Measurements from ENCODE around the gene FHAD1.
A peak's percentile ranks its signal among the peaks of the same experiment; 100 is the strongest.
"Not testable (repeated sequence)": the region's sequence is repeated elsewhere in the genome, so short reads cannot be mapped to it uniquely, and the experiment has no call there.

FHAD1 gene

GRCh38 chr1:15303935-15304334 is 56.9 kb downstream of the FHAD1 start:
- no peak for DNase-seq (ENCODE audit: extremely low read depth in 1 of 2, low read depth in 1 of 2)

- peak; percentile 23 to 60 for DNase-seq (ENCODE audit: extremely low read depth in 1 of 2, low read depth in 1 of 2)
Measured at GRCh38 chr1:15304708-15305467, 57.9 kb downstream of the FHAD1 start.

GRCh38 chr1:15305468-15305770 is 58.4 kb downstream of the FHAD1 start:
- no peak for DNase-seq (ENCODE audit: extremely low read depth in 1 of 2, low read depth in 1 of 2)

- DNase-seq (ENCODE audit: extremely low read depth in 1 of 2, low read depth in 1 of 2), result not testable (repeated sequence)
Measured at GRCh38 chr1:15306352-15306751, 59.3 kb downstream of the FHAD1 start.

GRCh38 chr1:15308135-15308534 is 61.1 kb downstream of the FHAD1 start:
- DNase-seq (ENCODE audit: extremely low read depth in 1 of 2, low read depth in 1 of 2), result no peak

- no peak for DNase-seq (ENCODE audit: extremely low read depth in 1 of 2, low read depth in 1 of 2)
Measured at GRCh38 chr1:15308621-15309027, 61.6 kb downstream of the FHAD1 start.

- DNase-seq (ENCODE audit: extremely low read depth in 1 of 2, low read depth in 1 of 2), result no peak
Measured at GRCh38 chr1:15309687-15310086, 62.7 kb downstream of the FHAD1 start.

GRCh38 chr1:15310544-15310943 is 63.5 kb downstream of the FHAD1 start:
- no peak for DNase-seq (ENCODE audit: extremely low read depth in 1 of 2, low read depth in 1 of 2)

GRCh38 chr1:15311122-15311822 is 64.2 kb downstream of the FHAD1 start:
- no peak for DNase-seq (ENCODE audit: extremely low read depth in 1 of 2, low read depth in 1 of 2)

GRCh38 chr1:15311880-15312279 is 64.9 kb downstream of the FHAD1 start:
- DNase-seq (ENCODE audit: extremely low read depth in 1 of 2, low read depth in 1 of 2), result no peak

GRCh38 chr1:15312626-15313411 is 65.8 kb downstream of the FHAD1 start:
- DNase-seq (ENCODE audit: extremely low read depth in 1 of 2, low read depth in 1 of 2), result no peak

GRCh38 chr1:15314328-15315281 is 67.6 kb downstream of the FHAD1 start:
- no peak for DNase-seq (ENCODE audit: extremely low read depth in 1 of 2, low read depth in 1 of 2)

GRCh38 chr1:15315815-15316214 is 68.8 kb downstream of the FHAD1 start:
- DNase-seq (ENCODE audit: extremely low read depth in 1 of 2, low read depth in 1 of 2), result no peak

GRCh38 chr1:15316510-15316909 is 69.5 kb downstream of the FHAD1 start:
- DNase-seq (ENCODE audit: extremely low read depth in 1 of 2, low read depth in 1 of 2), result no peak

GRCh38 chr1:15320267-15320666 is 73.2 kb downstream of the FHAD1 start:
- DNase-seq (ENCODE audit: extremely low read depth in 1 of 2, low read depth in 1 of 2), result no peak

- DNase-seq (ENCODE audit: extremely low read depth in 1 of 2, low read depth in 1 of 2), result no peak
Measured at GRCh38 chr1:15321601-15322000, 74.6 kb downstream of the FHAD1 start.

GRCh38 chr1:15322648-15323350 is 75.8 kb downstream of the FHAD1 start:
- DNase-seq (ENCODE audit: extremely low read depth in 1 of 2, low read depth in 1 of 2), result no peak

GRCh38 chr1:15323351-15323988 is 76.4 kb downstream of the FHAD1 start:
- DNase-seq (ENCODE audit: extremely low read depth in 1 of 2, low read depth in 1 of 2), result peak; percentile 42 to 58

GRCh38 chr1:15323989-15324868 is 77.2 kb downstream of the FHAD1 start:
- DNase-seq (ENCODE audit: extremely low read depth in 1 of 2, low read depth in 1 of 2), result no peak
